WTC11 (cell line): ENCODE data around the gene LTF. TPM values are rescaled to one million over a fixed set of nuclear protein-coding genes. Genes with fewer than 3 reads are reported as not detected.
A peak's percentile ranks its signal among the peaks of the same experiment; 100 is the strongest.

ENCODE experiments used
- ATAC-seq: fragments of 200-7000 bp; cut with Tn5 transposase; 2 replicates; pipeline ENCODE4 v1.10.0; 2021; ENCODE audit warnings: mild to moderate bottlenecking, moderate library complexity
- CTCF ChIA-PET: fragments of 300-600 bp; sonication (Branson Sonifier 250); formaldehyde crosslinking; loops from one replicate; lab custom pipeline; 2021; ENCODE audit warnings: antibody characterized with exemption; lab: Charles Lee
- POLR2A ChIA-PET: fragments of 350-600 bp; sonication (Branson Sonifier 250); formaldehyde crosslinking; loops from one replicate; lab custom pipeline; 2021; ENCODE audit warnings: antibody characterized with exemption; lab: Charles Lee
- DNase-seq: peaks from one replicate; pipeline ENCODE4 v3.0.0; 2021; ENCODE audit warnings: low spot score
- H3K27ac Mint-ChIP-seq: 2 replicates; pipeline ENCODE4 v1.8.0; 2021; ENCODE audit warnings: mixed read lengths
- H3K27me3 Mint-ChIP-seq: 2 replicates; pipeline ENCODE4 v1.8.0; 2021; ENCODE audit warnings: low read depth, mild to moderate bottlenecking, moderate library complexity, mixed read lengths
- H3K36me3 Mint-ChIP-seq: 2 replicates; pipeline ENCODE4 v1.8.0; 2021; ENCODE audit warnings: mixed read lengths
- H3K4me1 Mint-ChIP-seq: 2 replicates; pipeline ENCODE4 v1.8.0; 2022; ENCODE audit warnings: mixed read lengths
- H3K4me3 Mint-ChIP-seq: 2 replicates; pipeline ENCODE4 v1.8.0; 2021; ENCODE audit warnings: mild to moderate bottlenecking, moderate library complexity, mixed read lengths
- H3K9me3 Mint-ChIP-seq: 2 replicates; pipeline ENCODE4 v1.8.0; 2021; ENCODE audit warnings: mixed read lengths
- CREM ChIP-seq: sonication (generic); formaldehyde crosslinking; IDR thresholded peaks from 2 replicates; pipeline ENCODE4 v1.8.1; 2022; ENCODE audit warnings: mild to moderate bottlenecking, missing genetic modification reagents, moderate library complexity
- ELF4 ChIP-seq: sonication (generic); formaldehyde crosslinking; IDR thresholded peaks from 2 replicates; pipeline ENCODE4 v1.8.1; 2022; ENCODE audit warnings: low read depth, mild to moderate bottlenecking, moderate library complexity, missing genetic modification reagents
- ESRRA ChIP-seq: sonication (generic); formaldehyde crosslinking; IDR thresholded peaks from 2 replicates; pipeline ENCODE4 v1.8.1; 2022; ENCODE audit warnings: mild to moderate bottlenecking, missing genetic modification reagents, borderline replicate concordance
- FOXP1 ChIP-seq: sonication (generic); formaldehyde crosslinking; IDR thresholded peaks from 2 replicates; pipeline ENCODE4 v1.8.0; 2022; ENCODE audit warnings: missing genetic modification reagents, mild to moderate bottlenecking, moderate library complexity, borderline replicate concordance
- HMGA2 ChIP-seq: fragments of 250-450 bp; sonication (Bioruptor Pico); IDR thresholded peaks from 2 replicates; pipeline ENCODE4 v1.4.0; 2021; ENCODE audit warnings: mild to moderate bottlenecking, moderate library complexity
- JUN ChIP-seq: sonication (generic); formaldehyde crosslinking; IDR thresholded peaks from 2 replicates; pipeline ENCODE4 v1.8.0; 2023; ENCODE audit warnings: mild to moderate bottlenecking, missing genetic modification reagents
- MXD4 ChIP-seq: fragments of 250-450 bp; sonication (Bioruptor Pico); IDR thresholded peaks from 2 replicates; pipeline ENCODE4 v1.8.0; 2021; ENCODE audit warnings: mild to moderate bottlenecking, moderate library complexity, borderline replicate concordance
- NFE2L1 ChIP-seq: sonication (generic); formaldehyde crosslinking; IDR thresholded peaks from 2 replicates; pipeline ENCODE4 v1.8.1; 2023; ENCODE audit warnings: missing genetic modification reagents
- RORB ChIP-seq: fragments of 250-450 bp; sonication (Bioruptor Pico); IDR thresholded peaks from 2 replicates; pipeline ENCODE4 v1.9.0; 2021; ENCODE audit warnings: mild to moderate bottlenecking
- SMAD3 ChIP-seq: sonication (generic); formaldehyde crosslinking; IDR thresholded peaks from 2 replicates; pipeline ENCODE4 v1.8.0; 2022; ENCODE audit warnings: missing genetic modification reagents, mild to moderate bottlenecking, borderline replicate concordance
- SMAD4 ChIP-seq: sonication (generic); formaldehyde crosslinking; IDR thresholded peaks from 2 replicates; pipeline ENCODE4 v1.8.0; 2022; ENCODE audit warnings: mild to moderate bottlenecking, missing genetic modification reagents
- ZNF232 ChIP-seq: sonication (generic); formaldehyde crosslinking; IDR thresholded peaks from 2 replicates; pipeline ENCODE4 v1.8.0; 2022; ENCODE audit warnings: mild to moderate bottlenecking, missing genetic modification reagents
- ZNF317 ChIP-seq: sonication (generic); formaldehyde crosslinking; IDR thresholded peaks from 2 replicates; pipeline ENCODE4 v1.8.1; 2023; ENCODE audit warnings: low read depth, mild to moderate bottlenecking, moderate library complexity, missing genetic modification reagents, borderline replicate concordance
- total RNA-seq: library from RNA; stranded (reverse); gene quantifications from 3 replicates; pipeline ENCODE4 v1.2.3, GENCODE V29; 2021
- TF ChIP-seq, protein P1 (sequence below): sonication (generic); formaldehyde crosslinking; conservative IDR thresholded peaks from 2 replicates; pipeline ENCODE4 v1.8.1; 2023; ENCODE audit warnings: mild to moderate bottlenecking, low read depth, missing genetic modification reagents, moderate library complexity
- TF ChIP-seq, protein P2 (sequence below): sonication (generic); formaldehyde crosslinking; IDR thresholded peaks from 2 replicates; pipeline ENCODE4 v1.8.0; 2022; ENCODE audit warnings: mild to moderate bottlenecking, missing genetic modification reagents
- TF ChIP-seq, protein P3 (sequence below): fragments of 250-450 bp; sonication (Bioruptor Pico); IDR thresholded peaks from 2 replicates; pipeline ENCODE4 v1.9.0; 2021; ENCODE audit warnings: moderate library complexity, mild to moderate bottlenecking, inconsistent platforms, borderline replicate concordance
- TF ChIP-seq, protein P4 (sequence below): sonication (generic); formaldehyde crosslinking; IDR thresholded peaks from 2 replicates; pipeline ENCODE4 v1.8.1; 2023; ENCODE audit warnings: mild to moderate bottlenecking, missing genetic modification reagents, moderate library complexity
- TF ChIP-seq, protein P5 (sequence below): sonication (generic); formaldehyde crosslinking; IDR thresholded peaks from 2 replicates; pipeline ENCODE4 v1.8.1; 2023; ENCODE audit warnings: mild to moderate bottlenecking, missing genetic modification reagents, moderate library complexity
- TF ChIP-seq, protein P6 (sequence below): sonication (generic); formaldehyde crosslinking; IDR thresholded peaks from 2 replicates; pipeline ENCODE4 v1.8.0; 2023; ENCODE audit warnings: mild to moderate bottlenecking, missing genetic modification reagents
- TF ChIP-seq, protein P7 (sequence below): sonication (generic); formaldehyde crosslinking; IDR thresholded peaks from 2 replicates; pipeline ENCODE4 v1.8.1; 2022; ENCODE audit warnings: low read depth, missing genetic modification reagents, borderline replicate concordance
- TF ChIP-seq, protein P8 (sequence below): sonication (generic); formaldehyde crosslinking; IDR thresholded peaks from 2 replicates; pipeline ENCODE4 v1.8.1; 2023; ENCODE audit warnings: mild to moderate bottlenecking, missing genetic modification reagents

Gene LTF
- total RNA-seq, 1 experiment from 2014 or later: 0.22 TPM

DNA sequence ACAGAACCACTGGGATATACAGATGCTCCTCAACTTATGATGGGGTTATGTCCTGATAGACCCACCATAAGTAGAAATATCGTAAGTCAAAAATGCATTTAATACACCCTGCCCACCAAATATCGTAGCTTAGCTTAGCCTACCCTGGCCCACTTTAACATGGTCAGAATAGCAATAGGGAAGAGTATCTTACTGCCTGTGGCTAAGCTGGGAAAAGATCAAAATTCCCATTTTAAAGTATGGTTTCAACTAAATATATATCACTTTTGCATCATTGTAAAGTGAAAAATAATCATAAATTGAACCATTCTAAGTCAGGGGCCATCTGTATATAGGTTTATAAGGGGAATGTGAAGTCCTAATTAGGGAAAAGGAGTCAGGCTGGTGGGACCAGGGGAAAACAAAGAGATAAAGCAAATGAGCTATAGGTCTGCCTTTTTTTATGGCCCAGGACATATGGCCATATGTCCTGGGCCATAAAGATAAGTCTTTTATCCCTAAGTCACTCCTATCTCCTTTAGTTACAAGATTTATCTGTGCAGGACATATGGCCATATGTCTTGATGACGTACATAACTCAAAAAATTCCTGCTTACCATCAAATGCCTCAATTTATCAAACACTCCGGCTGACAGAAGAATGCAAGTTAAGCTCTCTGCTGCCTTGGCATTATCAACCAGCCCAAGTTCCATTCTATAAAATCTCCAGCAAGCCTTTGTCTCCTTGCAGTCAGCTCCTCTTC lies 44.3 kb upstream of the LTF start:
- no peak for DNase-seq
- Mint-ChIP-seq H3K27ac (no peak overlapping the region), H3K36me3 (no peaks in the 10 kb centered on the region), H3K27me3 (peaks cover 8% of the 10 kb centered on the region), H3K4me1 (peaks cover 33% of the 10 kb centered on the region), H3K4me3 (no peak overlapping the region), H3K9me3 (peaks cover 4% of the 10 kb centered on the region; the same call in 1 of the 2 replicates)
- TF ChIP-seq, protein P1, sequence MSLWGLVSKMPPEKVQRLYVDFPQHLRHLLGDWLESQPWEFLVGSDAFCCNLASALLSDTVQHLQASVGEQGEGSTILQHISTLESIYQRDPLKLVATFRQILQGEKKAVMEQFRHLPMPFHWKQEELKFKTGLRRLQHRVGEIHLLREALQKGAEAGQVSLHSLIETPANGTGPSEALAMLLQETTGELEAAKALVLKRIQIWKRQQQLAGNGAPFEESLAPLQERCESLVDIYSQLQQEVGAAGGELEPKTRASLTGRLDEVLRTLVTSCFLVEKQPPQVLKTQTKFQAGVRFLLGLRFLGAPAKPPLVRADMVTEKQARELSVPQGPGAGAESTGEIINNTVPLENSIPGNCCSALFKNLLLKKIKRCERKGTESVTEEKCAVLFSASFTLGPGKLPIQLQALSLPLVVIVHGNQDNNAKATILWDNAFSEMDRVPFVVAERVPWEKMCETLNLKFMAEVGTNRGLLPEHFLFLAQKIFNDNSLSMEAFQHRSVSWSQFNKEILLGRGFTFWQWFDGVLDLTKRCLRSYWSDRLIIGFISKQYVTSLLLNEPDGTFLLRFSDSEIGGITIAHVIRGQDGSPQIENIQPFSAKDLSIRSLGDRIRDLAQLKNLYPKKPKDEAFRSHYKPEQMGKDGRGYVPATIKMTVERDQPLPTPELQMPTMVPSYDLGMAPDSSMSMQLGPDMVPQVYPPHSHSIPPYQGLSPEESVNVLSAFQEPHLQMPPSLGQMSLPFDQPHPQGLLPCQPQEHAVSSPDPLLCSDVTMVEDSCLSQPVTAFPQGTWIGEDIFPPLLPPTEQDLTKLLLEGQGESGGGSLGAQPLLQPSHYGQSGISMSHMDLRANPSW (CRISPR knock-in tag): no peak
- TF ChIP-seq, protein P2, sequence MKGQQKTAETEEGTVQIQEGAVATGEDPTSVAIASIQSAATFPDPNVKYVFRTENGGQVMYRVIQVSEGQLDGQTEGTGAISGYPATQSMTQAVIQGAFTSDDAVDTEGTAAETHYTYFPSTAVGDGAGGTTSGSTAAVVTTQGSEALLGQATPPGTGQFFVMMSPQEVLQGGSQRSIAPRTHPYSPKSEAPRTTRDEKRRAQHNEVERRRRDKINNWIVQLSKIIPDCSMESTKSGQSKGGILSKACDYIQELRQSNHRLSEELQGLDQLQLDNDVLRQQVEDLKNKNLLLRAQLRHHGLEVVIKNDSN (CRISPR knock-in tag): no peak
- TF ChIP-seq MXD4 (no peak), SMAD3 (CRISPR knock-in tag) (no peak), JUN (CRISPR knock-in tag) (no peak), HMGA2 (CRISPR knock-in tag) (no peak), ZNF317 (no peak)
- TF ChIP-seq, protein P3, sequence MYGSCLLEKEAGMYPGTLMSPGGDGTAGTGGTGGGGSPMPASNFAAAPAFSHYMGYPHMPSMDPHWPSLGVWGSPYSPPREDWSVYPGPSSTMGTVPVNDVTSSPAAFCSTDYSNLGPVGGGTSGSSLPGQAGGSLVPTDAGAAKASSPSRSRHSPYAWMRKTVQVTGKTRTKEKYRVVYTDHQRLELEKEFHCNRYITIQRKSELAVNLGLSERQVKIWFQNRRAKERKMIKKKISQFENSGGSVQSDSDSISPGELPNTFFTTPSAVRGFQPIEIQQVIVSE: 0 out of 2 replicates have a peak, but pooled peaks have one; percentile 54
- ChIA-PET CTCF (interaction anchor here (0.7 to 1.2 kb wide), 6 partner anchors 12 to 206 kb away, joined by 3 to 9 read pairs (median 4); no protein-coding TSS in a partner anchor), POLR2A (no interaction called here)
- ATAC-seq: no peak

DNA sequence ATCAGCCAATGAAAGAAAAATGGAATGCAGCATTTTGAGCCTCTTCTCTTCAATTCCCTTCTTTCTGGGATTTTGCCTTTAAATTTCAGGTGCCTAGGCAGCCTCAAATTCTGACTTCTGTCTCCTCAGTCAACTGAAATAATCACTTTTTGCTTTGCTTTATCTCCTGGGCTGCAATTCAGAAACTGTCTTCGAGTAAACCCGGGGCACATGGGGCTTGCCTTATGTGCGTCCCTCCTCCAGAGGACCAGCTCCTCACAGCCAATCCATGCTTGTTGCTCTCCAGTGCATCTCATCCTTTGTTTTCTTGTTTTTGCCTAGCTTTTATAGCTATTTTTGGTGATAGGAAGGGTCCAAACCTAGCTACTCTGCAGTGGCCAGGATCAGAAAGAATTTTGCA lies 41.8 kb upstream of the LTF start:
- TF ChIP-seq NFE2L1 (CRISPR knock-in tag): no peak
- TF ChIP-seq, protein P4, sequence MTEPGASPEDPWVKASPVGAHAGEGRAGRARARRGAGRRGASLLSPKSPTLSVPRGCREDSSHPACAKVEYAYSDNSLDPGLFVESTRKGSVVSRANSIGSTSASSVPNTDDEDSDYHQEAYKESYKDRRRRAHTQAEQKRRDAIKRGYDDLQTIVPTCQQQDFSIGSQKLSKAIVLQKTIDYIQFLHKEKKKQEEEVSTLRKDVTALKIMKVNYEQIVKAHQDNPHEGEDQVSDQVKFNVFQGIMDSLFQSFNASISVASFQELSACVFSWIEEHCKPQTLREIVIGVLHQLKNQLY (CRISPR knock-in tag): no peak
- TF ChIP-seq RORB (CRISPR knock-in tag): no peak
- no peak for TF ChIP-seq FOXP1 (CRISPR knock-in tag)
- TF ChIP-seq SMAD4 (CRISPR knock-in tag): no peak
- TF ChIP-seq, protein P5, sequence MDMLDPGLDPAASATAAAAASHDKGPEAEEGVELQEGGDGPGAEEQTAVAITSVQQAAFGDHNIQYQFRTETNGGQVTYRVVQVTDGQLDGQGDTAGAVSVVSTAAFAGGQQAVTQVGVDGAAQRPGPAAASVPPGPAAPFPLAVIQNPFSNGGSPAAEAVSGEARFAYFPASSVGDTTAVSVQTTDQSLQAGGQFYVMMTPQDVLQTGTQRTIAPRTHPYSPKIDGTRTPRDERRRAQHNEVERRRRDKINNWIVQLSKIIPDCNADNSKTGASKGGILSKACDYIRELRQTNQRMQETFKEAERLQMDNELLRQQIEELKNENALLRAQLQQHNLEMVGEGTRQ: no peak
- no peak for TF ChIP-seq ELF4
- TF ChIP-seq, protein P6, sequence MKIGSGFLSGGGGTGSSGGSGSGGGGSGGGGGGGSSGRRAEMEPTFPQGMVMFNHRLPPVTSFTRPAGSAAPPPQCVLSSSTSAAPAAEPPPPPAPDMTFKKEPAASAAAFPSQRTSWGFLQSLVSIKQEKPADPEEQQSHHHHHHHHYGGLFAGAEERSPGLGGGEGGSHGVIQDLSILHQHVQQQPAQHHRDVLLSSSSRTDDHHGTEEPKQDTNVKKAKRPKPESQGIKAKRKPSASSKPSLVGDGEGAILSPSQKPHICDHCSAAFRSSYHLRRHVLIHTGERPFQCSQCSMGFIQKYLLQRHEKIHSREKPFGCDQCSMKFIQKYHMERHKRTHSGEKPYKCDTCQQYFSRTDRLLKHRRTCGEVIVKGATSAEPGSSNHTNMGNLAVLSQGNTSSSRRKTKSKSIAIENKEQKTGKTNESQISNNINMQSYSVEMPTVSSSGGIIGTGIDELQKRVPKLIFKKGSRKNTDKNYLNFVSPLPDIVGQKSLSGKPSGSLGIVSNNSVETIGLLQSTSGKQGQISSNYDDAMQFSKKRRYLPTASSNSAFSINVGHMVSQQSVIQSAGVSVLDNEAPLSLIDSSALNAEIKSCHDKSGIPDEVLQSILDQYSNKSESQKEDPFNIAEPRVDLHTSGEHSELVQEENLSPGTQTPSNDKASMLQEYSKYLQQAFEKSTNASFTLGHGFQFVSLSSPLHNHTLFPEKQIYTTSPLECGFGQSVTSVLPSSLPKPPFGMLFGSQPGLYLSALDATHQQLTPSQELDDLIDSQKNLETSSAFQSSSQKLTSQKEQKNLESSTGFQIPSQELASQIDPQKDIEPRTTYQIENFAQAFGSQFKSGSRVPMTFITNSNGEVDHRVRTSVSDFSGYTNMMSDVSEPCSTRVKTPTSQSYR (CRISPR knock-in tag): no peak
- TF ChIP-seq CREM: no peak
- TF ChIP-seq JUN (CRISPR knock-in tag): no peak
- no peak for TF ChIP-seq ESRRA (CRISPR knock-in tag)
- TF ChIP-seq, protein P7, sequence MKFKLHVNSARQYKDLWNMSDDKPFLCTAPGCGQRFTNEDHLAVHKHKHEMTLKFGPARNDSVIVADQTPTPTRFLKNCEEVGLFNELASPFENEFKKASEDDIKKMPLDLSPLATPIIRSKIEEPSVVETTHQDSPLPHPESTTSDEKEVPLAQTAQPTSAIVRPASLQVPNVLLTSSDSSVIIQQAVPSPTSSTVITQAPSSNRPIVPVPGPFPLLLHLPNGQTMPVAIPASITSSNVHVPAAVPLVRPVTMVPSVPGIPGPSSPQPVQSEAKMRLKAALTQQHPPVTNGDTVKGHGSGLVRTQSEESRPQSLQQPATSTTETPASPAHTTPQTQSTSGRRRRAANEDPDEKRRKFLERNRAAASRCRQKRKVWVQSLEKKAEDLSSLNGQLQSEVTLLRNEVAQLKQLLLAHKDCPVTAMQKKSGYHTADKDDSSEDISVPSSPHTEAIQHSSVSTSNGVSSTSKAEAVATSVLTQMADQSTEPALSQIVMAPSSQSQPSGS (CRISPR knock-in tag): no peak
- no peak for TF ChIP-seq ZNF232
- TF ChIP-seq, protein P8, sequence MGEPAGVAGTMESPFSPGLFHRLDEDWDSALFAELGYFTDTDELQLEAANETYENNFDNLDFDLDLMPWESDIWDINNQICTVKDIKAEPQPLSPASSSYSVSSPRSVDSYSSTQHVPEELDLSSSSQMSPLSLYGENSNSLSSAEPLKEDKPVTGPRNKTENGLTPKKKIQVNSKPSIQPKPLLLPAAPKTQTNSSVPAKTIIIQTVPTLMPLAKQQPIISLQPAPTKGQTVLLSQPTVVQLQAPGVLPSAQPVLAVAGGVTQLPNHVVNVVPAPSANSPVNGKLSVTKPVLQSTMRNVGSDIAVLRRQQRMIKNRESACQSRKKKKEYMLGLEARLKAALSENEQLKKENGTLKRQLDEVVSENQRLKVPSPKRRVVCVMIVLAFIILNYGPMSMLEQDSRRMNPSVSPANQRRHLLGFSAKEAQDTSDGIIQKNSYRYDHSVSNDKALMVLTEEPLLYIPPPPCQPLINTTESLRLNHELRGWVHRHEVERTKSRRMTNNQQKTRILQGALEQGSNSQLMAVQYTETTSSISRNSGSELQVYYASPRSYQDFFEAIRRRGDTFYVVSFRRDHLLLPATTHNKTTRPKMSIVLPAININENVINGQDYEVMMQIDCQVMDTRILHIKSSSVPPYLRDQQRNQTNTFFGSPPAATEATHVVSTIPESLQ (CRISPR knock-in tag): no peak
- DNase-seq (no peak), ATAC-seq (no peak)
- Mint-ChIP-seq H3K27me3 (peaks cover 8% of the 10 kb centered on the region), H3K4me1 (peaks cover 41% of the 10 kb centered on the region), H3K9me3 (peaks cover 4% of the 10 kb centered on the region; the same call in 1 of the 2 replicates), H3K27ac (no peak overlapping the region; the same call in 1 of the 2 replicates), H3K36me3 (no peaks in the 10 kb centered on the region), H3K4me3 (no peak overlapping the region)
- ChIA-PET POLR2A (no interaction called here), CTCF (interaction anchor here (1.1 to 2.0 kb wide), 2 partner anchors 17 to 52 kb away, joined by 3 to 11 read pairs; no protein-coding TSS in a partner anchor)
